Upper lobe of left lung (tissue), 4 donors: ENCODE results near the gene PKIB.

Experiments used
- EP300 ChIP-seq, 4 donors: sonication (generic); formaldehyde crosslinking; IDR thresholded peaks; one replicate each; pipeline ENCODE4 v1.5.1; 2017; ENCODE audit warnings: antibody characterized with exemption in 4 of 4, control low read depth in 2 of 4
- TF ChIP-seq, protein P1 (sequence below), 6 experiments: fragments of 450-650 bp in 4 of 6; fragments of 200-600 bp in 2 of 6; sonication (generic) in 2 of 6; IDR thresholded peaks; one replicate each; pipeline ENCODE4 v1.5.1; 2016 to 2019; ENCODE audit warnings: antibody characterized with exemption in 6 of 6

- TF ChIP-seq, protein P1, sequence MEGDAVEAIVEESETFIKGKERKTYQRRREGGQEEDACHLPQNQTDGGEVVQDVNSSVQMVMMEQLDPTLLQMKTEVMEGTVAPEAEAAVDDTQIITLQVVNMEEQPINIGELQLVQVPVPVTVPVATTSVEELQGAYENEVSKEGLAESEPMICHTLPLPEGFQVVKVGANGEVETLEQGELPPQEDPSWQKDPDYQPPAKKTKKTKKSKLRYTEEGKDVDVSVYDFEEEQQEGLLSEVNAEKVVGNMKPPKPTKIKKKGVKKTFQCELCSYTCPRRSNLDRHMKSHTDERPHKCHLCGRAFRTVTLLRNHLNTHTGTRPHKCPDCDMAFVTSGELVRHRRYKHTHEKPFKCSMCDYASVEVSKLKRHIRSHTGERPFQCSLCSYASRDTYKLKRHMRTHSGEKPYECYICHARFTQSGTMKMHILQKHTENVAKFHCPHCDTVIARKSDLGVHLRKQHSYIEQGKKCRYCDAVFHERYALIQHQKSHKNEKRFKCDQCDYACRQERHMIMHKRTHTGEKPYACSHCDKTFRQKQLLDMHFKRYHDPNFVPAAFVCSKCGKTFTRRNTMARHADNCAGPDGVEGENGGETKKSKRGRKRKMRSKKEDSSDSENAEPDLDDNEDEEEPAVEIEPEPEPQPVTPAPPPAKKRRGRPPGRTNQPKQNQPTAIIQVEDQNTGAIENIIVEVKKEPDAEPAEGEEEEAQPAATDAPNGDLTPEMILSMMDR (IDR thresholded peaks at IDR 0.05): no peak
- no peak for TF ChIP-seq EP300 (IDR thresholded peaks at IDR 0.05)
Measured at GRCh38 chr6:122621638-122622037, 11.4 kb downstream of the PKIB start.
